Uterus (tissue), 2 donors: ENCODE measurements around the gene GRIN2C.
"Not testable (repeated sequence)": the region's sequence is repeated elsewhere in the genome, so short reads cannot be mapped to it uniquely, and the experiment has no call there.

Source experiments
- POLR2A ChIP-seq, 2 donors: fragments of 450-650 bp; IDR thresholded peaks; one replicate each; pipeline ENCODE4 v1.6.1; 2016; ENCODE audit warnings: antibody characterized with exemption in 2 of 2, mild to moderate bottlenecking in 1 of 2, moderate library complexity in 1 of 2
- TF ChIP-seq, protein P1 (sequence below), 4 experiments: fragments of 200-600 bp in 2 of 4; fragments of 450-650 bp in 2 of 4; sonication (generic) in 2 of 4; IDR thresholded peaks; one replicate each; pipeline ENCODE4 v1.5.1; 2016 to 2019; ENCODE audit warnings: antibody characterized with exemption in 4 of 4, mild to moderate bottlenecking in 2 of 4, moderate library complexity in 1 of 4

DNA sequence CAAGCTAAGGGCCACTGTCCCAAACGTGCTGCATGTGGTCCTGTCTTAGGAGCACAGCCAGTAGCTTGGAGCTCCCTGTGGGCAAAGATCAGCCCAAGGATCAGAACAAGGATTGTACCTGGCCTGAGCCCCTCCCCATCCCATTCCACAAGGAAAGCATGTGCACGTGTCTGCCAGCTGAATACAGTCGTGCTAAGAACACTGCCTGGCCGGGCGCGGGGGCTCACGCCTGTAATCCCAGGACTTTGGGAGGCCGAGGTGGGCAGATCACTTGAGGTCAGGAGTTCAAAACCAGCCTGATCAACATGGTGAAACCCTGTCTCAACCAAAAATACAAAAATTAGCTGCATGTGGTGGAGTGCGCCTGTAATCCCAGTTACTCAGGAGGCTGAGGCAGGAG, 10.3 kb upstream of the GRIN2C start:
- TF ChIP-seq POLR2A (IDR thresholded peaks at IDR 0.05): not testable (repeated sequence)
- TF ChIP-seq, protein P1, sequence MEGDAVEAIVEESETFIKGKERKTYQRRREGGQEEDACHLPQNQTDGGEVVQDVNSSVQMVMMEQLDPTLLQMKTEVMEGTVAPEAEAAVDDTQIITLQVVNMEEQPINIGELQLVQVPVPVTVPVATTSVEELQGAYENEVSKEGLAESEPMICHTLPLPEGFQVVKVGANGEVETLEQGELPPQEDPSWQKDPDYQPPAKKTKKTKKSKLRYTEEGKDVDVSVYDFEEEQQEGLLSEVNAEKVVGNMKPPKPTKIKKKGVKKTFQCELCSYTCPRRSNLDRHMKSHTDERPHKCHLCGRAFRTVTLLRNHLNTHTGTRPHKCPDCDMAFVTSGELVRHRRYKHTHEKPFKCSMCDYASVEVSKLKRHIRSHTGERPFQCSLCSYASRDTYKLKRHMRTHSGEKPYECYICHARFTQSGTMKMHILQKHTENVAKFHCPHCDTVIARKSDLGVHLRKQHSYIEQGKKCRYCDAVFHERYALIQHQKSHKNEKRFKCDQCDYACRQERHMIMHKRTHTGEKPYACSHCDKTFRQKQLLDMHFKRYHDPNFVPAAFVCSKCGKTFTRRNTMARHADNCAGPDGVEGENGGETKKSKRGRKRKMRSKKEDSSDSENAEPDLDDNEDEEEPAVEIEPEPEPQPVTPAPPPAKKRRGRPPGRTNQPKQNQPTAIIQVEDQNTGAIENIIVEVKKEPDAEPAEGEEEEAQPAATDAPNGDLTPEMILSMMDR (IDR thresholded peaks at IDR 0.05): not testable (repeated sequence)
